Measurements from ENCODE around the gene ZNF670.

DNA sequence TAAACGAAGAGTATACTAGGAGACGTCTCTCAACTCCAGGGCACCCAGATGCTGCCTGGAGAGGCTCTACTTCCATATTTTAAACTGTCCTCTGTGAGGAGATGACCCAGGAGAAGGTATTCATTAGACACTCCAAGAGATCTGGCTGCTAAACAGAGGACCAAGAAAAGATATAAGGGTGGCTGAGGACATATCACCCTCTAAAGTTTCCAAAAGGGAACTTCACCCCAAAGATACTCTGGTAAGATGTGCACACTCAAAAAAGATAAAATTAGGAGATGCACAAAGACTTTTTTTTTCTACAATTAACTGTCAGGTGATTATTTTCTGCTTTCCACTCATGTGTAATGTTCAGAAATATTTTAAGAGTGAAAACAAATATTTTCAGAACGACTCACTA lies 1.4 kb downstream of the ZNF670 start:
- TF ChIP-seq, protein P1, sequence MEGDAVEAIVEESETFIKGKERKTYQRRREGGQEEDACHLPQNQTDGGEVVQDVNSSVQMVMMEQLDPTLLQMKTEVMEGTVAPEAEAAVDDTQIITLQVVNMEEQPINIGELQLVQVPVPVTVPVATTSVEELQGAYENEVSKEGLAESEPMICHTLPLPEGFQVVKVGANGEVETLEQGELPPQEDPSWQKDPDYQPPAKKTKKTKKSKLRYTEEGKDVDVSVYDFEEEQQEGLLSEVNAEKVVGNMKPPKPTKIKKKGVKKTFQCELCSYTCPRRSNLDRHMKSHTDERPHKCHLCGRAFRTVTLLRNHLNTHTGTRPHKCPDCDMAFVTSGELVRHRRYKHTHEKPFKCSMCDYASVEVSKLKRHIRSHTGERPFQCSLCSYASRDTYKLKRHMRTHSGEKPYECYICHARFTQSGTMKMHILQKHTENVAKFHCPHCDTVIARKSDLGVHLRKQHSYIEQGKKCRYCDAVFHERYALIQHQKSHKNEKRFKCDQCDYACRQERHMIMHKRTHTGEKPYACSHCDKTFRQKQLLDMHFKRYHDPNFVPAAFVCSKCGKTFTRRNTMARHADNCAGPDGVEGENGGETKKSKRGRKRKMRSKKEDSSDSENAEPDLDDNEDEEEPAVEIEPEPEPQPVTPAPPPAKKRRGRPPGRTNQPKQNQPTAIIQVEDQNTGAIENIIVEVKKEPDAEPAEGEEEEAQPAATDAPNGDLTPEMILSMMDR (IDR thresholded peaks at IDR 0.05), result no peak
- no peak for TF ChIP-seq POLR2A (IDR thresholded peaks at IDR 0.05)
- TF ChIP-seq EP300 (IDR thresholded peaks at IDR 0.05), result no peak

Data from ovary (tissue), 3 donors.